Stimulated activated CD8-positive, alpha-beta memory T cell treated with anti-CD3 and anti-CD28 coated beads, Interleukin-15, amount 100 ng/mL, for 48 hours (primary cell): ENCODE results near the gene LPCAT4.
"Not testable (repeated sequence)": the region's sequence is repeated elsewhere in the genome, so short reads cannot be mapped to it uniquely, and the experiment has no call there.

Experiments
- DNase-seq, 2 donors: peaks; one replicate each; pipeline ENCODE4 v3.0.0-alpha.2; 2020; ENCODE audit warnings: low read depth in 2 of 2

The LPCAT4 gene, protein sequence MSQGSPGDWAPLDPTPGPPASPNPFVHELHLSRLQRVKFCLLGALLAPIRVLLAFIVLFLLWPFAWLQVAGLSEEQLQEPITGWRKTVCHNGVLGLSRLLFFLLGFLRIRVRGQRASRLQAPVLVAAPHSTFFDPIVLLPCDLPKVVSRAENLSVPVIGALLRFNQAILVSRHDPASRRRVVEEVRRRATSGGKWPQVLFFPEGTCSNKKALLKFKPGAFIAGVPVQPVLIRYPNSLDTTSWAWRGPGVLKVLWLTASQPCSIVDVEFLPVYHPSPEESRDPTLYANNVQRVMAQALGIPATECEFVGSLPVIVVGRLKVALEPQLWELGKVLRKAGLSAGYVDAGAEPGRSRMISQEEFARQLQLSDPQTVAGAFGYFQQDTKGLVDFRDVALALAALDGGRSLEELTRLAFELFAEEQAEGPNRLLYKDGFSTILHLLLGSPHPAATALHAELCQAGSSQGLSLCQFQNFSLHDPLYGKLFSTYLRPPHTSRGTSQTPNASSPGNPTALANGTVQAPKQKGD

GRCh38 chr15:34367101-34368081, at the start of gene LPCAT4:
LPCAT4 (minus strand) TSS chr15:34367196; CDS start chr15:34367100, 96 bp downstream.
- peak; percentile 83 to 84 for DNase-seq

DNA sequence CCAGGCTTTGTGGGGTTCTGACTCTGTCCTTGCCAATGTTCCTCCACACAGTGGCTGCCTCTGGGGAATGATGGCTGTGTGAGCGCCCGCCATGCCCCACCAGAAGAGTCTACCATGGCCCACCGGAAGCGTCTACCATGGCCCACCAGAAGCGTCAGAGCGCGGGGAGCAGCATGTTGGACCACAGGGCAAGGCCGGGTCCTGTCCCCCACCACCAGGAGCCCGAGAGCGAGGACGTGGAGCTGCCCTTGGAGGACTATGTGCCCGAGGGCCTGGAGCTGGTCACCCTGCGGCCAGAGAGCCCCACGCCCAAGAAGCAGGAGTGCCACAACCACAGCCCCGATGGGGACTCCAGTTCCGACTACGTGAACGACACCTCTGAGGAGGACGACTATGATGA, 42.5 kb upstream of the LPCAT4 start:
- not testable (repeated sequence) for DNase-seq

DNA sequence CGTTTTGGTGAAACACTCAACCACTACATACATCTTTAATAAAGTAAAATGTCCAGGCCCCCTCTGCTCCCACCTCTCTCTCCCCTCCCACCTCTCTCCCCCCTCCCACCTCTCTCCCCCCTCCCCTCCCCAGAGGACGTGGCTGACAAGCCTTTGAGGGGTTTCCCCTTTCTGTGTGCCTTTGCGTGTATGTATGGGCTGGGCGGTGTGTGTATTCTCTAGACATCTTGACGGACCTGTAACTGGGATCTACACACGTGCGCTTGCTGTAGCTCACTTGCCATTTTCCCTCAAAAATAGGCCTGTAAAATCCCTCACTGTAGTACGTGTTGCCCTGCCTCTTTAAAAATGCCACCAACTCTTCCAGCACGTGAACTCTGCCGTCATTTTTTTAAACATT, 42.0 kb upstream of the LPCAT4 start:
- DNase-seq, result not testable (repeated sequence)

DNA sequence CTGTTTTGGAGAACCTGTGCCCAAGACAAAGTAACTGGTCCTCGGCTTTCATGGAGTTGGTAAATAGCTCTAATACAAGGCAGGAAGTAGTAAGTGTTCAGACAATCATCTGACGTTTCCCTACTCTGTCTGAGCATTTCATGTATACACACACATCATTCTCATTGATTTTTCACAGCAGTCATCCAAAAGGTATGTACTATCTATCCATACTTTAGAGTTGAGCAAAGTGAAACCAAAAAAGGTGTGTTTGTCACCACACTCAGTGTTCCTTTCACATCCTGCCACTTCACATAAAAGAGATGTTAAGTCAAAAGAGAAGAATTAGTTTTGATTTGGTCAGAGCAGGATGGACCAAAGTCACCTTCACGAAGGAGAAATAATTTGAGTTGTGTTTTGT, 36.9 kb upstream of the LPCAT4 start:
- not testable (repeated sequence) for DNase-seq

GRCh38 chr15:34403160-34403598, 36.2 kb upstream of the LPCAT4 start:
- DNase-seq, result not testable (repeated sequence)

DNA sequence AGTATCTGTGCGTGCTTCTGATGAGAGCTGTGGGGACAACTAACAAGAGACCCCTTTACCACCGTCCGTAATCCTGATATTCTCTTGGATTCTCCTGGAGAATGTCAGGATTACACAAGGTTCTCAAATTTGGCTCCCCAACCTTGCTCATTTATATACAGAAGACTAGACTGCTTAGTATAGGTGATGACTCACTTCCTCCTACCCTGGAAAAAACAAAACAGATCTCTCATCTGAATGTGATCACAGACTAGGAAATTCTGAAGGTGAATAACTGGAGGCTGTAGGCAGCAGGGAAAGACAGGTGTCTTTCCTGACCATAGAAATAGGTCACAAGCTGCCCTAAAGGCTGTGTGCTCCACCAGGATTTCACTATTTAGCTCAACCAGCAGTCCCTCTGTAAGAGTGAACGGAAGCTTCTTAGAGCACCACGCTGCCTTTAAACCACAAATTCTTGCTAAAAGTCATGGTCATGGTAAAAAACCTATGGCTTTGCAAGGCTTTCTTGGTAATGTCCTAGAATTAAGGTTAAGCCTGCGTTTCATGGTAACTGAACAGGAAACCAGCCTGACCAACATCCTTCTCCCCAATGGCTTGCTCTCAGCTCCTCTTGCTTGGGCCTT, 30.8 kb upstream of the LPCAT4 start:
- peak in 1 of 2 donors; percentile 3 for DNase-seq

DNA sequence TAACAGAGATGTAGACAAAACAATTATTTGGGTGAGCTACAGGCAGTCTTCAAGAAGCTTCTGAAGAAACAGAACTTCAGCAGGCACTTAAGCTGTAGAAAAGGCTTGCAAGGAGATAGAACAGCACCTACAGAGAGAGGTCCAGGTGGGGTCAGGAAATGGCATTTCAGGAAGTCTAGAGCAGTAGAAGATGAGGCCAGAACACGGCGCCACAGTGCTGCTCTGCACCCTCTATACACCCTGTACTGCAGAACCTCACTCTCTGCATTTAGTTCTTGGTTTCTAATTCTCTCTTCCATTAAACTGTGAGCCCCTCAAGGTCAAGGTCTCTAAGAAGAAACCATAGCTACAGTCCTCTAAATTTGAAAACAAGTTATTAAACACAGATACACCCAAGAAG, 26.0 kb upstream of the LPCAT4 start:
- not testable (repeated sequence) for DNase-seq

DNA sequence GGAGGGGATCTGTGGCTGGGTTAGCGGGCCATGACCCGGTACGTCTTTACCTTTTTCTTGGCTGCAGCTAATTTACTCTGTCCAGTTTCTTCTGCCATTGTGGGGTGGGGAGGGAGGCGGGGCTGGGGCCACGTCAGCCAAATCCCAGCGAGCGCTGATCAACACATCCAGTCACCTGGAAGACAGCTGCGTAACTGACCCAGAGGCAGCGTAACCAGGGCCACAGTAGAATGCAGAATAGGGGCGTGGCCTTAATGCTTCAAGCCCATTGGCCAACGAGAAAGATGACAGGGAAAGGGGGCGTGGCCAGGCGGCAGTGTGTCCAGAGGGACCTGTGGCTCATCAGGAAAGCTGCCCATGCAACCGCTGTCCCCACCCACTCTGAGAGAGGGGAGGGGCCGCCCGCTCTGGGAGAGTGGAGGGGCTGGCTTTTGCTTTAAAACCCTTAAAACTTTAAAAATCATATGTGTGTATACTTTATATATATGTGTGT, 22.6 kb upstream of the LPCAT4 start:
- DNase-seq, result not testable (repeated sequence)

DNA sequence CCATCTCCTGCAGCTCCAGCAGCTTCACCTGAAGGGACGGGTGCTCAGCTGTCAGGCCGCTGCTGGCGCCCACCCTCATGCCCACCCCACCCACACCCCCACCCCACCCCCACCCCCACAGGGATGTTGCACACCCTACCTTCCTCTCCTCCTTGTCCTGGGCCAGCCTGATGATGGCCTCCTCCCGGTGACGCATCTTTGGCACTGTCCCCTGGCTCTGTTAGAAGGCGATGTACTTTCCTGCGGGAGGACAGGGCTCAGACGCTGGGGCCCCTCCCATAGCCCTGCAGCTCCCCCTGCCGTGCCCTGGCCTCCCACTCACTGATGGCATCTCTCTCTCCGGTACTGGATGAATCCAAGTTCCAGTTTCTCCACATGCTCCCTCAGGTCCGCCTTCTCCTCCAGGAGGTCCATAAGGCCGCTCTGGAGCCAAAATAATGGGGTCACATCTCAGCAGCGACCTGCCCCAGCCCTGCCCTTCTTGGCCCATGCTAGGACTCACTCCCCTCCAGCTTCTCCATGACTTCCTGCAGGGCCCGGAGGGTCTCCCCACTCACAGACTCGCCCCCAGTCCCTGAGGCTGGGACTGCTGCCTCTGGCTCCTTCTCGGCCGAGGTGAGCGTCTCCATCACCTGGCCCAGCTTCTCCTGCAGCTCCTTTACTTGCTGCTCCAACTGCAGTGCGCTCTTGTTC, 15.0 kb upstream of the LPCAT4 start:
- not testable (repeated sequence) for DNase-seq

DNA sequence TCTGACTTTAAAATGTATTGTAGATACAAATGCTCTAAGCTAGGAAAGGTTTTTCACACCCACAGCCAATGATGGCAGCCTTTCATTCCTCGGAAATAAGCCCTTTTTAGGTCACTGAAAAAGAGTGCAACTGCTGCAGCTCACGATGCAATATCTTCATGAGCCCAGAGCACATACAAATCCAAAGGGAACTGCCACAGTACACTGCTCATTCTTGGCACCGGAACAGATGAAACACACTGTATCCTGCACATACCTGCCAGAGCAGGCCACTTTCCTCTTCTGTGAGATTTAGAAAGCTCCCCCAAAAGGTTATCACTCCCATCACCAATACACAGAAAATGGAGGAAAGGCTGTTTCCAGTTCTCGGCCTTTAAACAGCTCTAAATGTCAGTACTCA, 13.5 kb upstream of the LPCAT4 start:
- DNase-seq, result not testable (repeated sequence)

DNA sequence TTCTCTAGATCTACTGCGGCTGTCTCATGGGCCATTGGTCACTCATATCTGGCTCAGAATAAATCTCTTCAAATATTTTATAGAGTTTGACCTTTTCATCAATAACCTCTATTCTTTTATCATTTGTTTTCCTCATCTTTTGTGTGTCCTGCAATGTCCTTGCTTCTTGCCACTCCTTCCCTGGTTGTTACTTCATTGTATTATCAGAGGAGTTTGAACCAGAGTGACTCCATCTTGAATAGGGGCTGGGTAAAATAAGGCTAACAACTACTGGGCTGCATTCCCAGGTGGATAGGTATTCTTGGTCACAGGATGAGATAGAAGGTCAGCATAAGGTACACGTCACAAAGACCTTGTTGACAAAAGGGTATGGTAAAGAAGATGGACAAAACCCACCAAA, 9.9 kb upstream of the LPCAT4 start:
- DNase-seq, result no peak

DNA sequence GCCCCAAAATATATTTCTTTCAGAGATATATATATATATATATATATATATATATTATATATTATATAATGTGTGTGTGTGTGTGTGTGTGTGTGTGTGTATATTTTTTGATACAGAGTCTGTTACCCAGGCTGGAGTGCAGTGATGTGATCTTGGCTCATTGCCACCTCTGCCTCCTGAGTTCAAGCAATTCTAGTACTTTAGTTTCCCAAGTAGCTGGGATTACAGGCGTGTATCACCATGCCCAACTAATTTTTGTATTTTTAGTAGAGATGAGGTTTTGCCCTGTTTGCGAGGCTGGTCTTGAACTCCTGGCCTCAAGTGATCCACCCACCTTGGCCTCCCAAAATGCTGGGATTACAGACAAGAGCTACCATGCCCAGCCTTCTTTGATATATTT, 8.5 kb upstream of the LPCAT4 start:
- not testable (repeated sequence) for DNase-seq

GRCh38 chr15:34374816-34375215, 7.8 kb upstream of the LPCAT4 start:
- DNase-seq, result no peak

- DNase-seq, result no peak
Observed at GRCh38 chr15:34373951-34374350, 7.0 kb upstream of the LPCAT4 start.

DNA sequence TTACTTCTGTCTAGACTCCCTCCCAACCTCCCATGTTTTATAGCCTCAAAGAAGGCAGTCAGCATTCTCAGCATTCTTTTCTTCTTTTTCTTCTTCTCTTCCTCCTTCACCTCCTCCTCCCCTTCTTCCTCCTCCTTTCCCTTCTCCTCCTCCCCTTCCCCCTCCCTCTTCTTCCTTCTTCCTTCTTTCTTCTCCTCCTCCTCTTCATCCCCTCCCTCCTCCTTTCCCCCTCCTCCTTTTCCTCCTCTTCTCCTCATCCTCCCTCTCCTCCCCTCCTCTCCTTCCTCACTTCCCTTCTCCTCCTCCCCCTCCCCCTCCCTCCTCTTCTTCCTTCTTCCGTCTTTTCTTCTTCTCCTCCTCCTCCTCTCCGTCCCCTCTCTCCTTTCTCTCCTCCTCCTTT, 3.6 kb upstream of the LPCAT4 start:
- DNase-seq, result no peak

GRCh38 chr15:34370129-34370528, 3.1 kb upstream of the LPCAT4 start:
- no peak for DNase-seq

- peak in 1 of 2 donors; percentile 55 for DNase-seq
Observed at GRCh38 chr15:34366271-34367065, 528 bp downstream of the LPCAT4 start.

- DNase-seq, result no peak
Observed at GRCh38 chr15:34365836-34366235, 1.2 kb downstream of the LPCAT4 start.

DNA sequence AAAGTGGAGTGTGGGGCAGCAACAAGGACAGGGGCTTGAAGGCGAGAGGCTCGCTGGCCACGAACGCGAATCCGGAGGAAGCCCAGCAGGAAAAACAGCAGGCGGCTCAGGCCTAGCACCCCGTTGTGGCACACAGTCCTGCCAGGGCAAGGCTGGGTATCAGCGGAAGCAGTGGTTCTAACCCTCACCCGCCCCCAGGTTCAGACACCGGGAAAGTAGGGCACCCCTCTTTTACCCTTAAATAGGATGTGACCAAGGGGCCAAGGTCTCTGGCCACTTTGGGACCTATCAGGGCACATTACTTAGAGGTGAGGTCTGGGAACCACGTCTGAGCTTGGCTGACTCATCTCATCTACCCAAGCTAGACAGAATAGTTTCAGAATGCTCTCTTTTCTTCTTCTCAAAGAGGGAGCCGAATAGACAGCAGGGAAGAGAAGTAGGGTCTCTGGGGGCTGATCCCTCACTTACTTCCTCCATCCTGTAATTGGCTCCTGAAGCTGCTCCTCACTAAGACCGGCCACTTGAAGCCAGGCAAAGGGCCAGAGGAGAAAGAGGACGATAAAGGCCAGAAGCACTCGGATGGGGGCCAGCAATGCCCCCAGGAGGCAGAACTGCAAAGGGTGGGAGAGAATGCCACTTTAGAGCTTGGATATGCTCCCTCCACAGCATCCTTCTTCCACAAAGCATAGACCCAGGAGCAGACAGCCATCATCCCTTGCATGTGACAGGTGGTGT, 1.7 kb downstream of the LPCAT4 start:
- DNase-seq, result no peak
